HS-27A (cell line): ENCODE measurements around the gene GPN2.

Source experiments
- DNase-seq: peaks from one replicate; pipeline ENCODE4 v3.0.0-alpha.2; 2012; ENCODE audit warnings: low read depth, missing footprints

The GPN2 gene

GRCh38 chr1:26889551-26890466 is at the start of gene GPN2:
Gene GPN2 (minus strand): TSS chr1:26890283. CDS start chr1:26890096, 187 bp downstream.
- DNase-seq = peak; percentile 53

- no peak for DNase-seq
Measured at GRCh38 chr1:26938659-26939025, 48.6 kb upstream of the GPN2 start.

GRCh38 chr1:26938004-26938658 is 48.0 kb upstream of the GPN2 start:
- no peak for DNase-seq

GRCh38 chr1:26936823-26937222 is 46.7 kb upstream of the GPN2 start:
- DNase-seq = no peak

GRCh38 chr1:26932531-26932930 is 42.4 kb upstream of the GPN2 start:
- no peak for DNase-seq

- DNase-seq = no peak
Measured at GRCh38 chr1:26923711-26924110, 33.6 kb upstream of the GPN2 start.

GRCh38 chr1:26922901-26923300 is 32.8 kb upstream of the GPN2 start:
- no peak for DNase-seq

- no peak for DNase-seq
Measured at GRCh38 chr1:26922431-26922729, 32.3 kb upstream of the GPN2 start.

- DNase-seq = peak; percentile 95
Measured at GRCh38 chr1:26921540-26922430, 31.7 kb upstream of the GPN2 start, which contains the start of gene NUDC. Gene NUDC (plus strand): TSS chr1:26921743. CDS start chr1:26921849, 106 bp downstream.

GRCh38 chr1:26921126-26921539 is 31.1 kb upstream of the GPN2 start:
- no peak for DNase-seq

- DNase-seq = no peak
Measured at GRCh38 chr1:26915204-26915842, 25.2 kb upstream of the GPN2 start.

- DNase-seq = no peak
Measured at GRCh38 chr1:26913754-26914619, 23.9 kb upstream of the GPN2 start, which contains the start of gene NR0B2. Gene NR0B2 (minus strand): TSS chr1:26913975. CDS start chr1:26913940, 35 bp downstream.

- no peak for DNase-seq
Measured at GRCh38 chr1:26913389-26913753, 23.3 kb upstream of the GPN2 start.

GRCh38 chr1:26912147-26912490 is 22.0 kb upstream of the GPN2 start:
- no peak for DNase-seq

- no peak for DNase-seq
Measured at GRCh38 chr1:26911399-26912146, 21.5 kb upstream of the GPN2 start.

GRCh38 chr1:26910343-26911160 is 20.5 kb upstream of the GPN2 start:
- DNase-seq = no peak

GRCh38 chr1:26909951-26910342 is 19.9 kb upstream of the GPN2 start:
- no peak for DNase-seq

GRCh38 chr1:26907071-26907917 is 17.2 kb upstream of the GPN2 start:
- DNase-seq = peak; percentile 62
